ENCODE results near the gene FKBP14. TPM values are rescaled to one million over a fixed set of nuclear protein-coding genes. Genes with fewer than 3 reads are reported as not detected.
"Not testable (repeated sequence)": the region's sequence is repeated elsewhere in the genome, so short reads cannot be mapped to it uniquely, and the experiment has no call there.

FKBP14 gene
- total and polyA plus RNA-seq, 3 donors from 2014 or later = 7.3 to 8.8 (median 7.8) TPM

DNA sequence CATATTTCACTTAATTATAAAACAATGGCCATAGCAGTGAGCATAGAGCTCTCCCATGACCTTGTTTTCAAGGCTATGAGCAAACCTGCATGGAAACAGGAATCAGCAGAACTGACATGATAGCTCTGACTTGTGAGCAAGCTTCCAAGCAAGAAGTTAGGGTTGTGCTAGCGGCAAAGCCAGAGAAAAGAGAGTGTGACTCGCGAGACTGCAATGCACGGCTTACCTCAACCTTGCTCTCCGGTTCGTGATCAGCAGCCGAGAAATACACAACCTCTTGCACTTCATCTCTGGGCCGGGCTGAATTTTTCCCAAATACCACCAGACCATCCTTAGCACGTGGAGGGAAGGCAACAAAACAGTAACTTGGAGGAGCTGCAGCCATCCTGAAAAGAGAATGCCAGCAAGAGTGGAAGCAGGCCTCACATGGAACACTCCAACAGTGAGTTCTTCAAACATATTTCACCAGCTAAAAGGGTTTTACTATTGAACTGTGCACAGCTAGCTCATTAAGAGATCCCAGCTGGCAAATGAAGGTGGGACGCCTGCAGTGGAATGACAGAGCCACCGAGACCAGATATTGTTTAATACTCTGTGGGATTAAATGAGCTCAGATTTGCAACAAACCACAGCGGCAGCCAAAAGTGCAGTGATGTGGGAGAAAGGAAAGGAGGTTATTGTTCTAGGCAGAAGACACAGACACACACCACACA, 57.7 kb downstream of the FKBP14 start:
- 81 to 85% methylated on average over 12 of the region's 12 CpGs for WGBS, 2 donors
- Histone ChIP-seq H3K27ac (no peak overlapping the region), H3K4me3 (no peak overlapping the region), H3K4me1 (peaks cover 14% of the 10 kb centered on the region), H3K27me3 (no peaks in the 10 kb centered on the region), H3K36me3 (ENCODE audit: low read depth, missing control alignments) (no peaks in the 10 kb centered on the region), H3K9me3 (no peaks in the 10 kb centered on the region)
- intact Hi-C loops (cut with DNase I; ENCODE audit: low total_unique reads) = no loop called here
- DNase-seq = no peak
- TF ChIP-seq POLR2A (IDR thresholded peaks at IDR 0.05) = no peak
- TF ChIP-seq, protein P1, sequence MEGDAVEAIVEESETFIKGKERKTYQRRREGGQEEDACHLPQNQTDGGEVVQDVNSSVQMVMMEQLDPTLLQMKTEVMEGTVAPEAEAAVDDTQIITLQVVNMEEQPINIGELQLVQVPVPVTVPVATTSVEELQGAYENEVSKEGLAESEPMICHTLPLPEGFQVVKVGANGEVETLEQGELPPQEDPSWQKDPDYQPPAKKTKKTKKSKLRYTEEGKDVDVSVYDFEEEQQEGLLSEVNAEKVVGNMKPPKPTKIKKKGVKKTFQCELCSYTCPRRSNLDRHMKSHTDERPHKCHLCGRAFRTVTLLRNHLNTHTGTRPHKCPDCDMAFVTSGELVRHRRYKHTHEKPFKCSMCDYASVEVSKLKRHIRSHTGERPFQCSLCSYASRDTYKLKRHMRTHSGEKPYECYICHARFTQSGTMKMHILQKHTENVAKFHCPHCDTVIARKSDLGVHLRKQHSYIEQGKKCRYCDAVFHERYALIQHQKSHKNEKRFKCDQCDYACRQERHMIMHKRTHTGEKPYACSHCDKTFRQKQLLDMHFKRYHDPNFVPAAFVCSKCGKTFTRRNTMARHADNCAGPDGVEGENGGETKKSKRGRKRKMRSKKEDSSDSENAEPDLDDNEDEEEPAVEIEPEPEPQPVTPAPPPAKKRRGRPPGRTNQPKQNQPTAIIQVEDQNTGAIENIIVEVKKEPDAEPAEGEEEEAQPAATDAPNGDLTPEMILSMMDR (IDR thresholded peaks at IDR 0.05) = no peak

DNA sequence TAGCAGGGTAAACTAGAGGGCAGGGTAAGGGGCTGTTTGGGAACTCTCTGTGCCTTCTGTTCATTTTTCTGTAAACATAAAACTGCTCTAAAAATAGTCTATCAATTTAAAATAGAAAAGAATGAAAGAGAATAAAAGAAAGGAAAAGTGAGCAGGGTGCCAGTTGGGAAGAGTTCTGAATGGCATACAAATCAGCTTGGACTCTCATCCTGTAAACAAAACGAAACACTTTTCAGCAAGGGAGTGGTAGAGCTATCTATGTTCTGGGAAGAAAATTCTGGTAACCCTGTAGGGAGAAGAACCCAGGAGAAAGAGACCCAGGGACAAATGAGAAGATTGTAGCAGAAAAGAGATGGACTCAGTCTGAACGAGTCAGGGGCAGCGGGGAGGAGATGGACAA, 61.5 kb downstream of the FKBP14 start:
- Histone ChIP-seq H3K27me3 (no peaks in the 10 kb centered on the region), H3K4me1 (peaks cover 4% of the 10 kb centered on the region), H3K4me3 (no peak overlapping the region), H3K36me3 (ENCODE audit: low read depth, missing control alignments) (no peaks in the 10 kb centered on the region), H3K9me3 (no peaks in the 10 kb centered on the region), H3K27ac (no peak overlapping the region)
- WGBS, 2 donors = 56 to 58% methylated on average over 3 of the region's 3 CpGs
- intact Hi-C loops (cut with DNase I; ENCODE audit: low total_unique reads) = no loop called here
- TF ChIP-seq, protein P1 (IDR thresholded peaks at IDR 0.05) = no peak
- TF ChIP-seq POLR2A (IDR thresholded peaks at IDR 0.05) = no peak
- no peak for DNase-seq

DNA sequence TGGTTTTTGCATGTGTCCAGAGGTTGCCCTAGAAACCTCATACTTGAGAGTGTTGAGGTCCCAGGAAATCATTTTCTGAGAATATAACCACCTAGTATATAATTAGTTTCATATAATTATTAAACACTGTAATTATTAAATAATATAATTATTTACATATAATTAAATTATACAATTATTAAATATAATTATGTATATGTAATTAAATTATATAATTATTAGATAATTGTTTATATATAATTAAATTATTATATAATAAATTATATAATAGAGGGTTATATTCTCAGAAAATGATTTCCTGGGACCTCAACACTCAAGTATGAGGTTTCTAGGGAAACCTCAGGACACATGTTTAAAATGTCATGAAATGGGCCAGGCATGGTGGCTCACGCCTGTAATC, 64.5 kb downstream of the FKBP14 start:
- no peak overlapping the region for H3K27ac ChIP-seq
- 89 to 95% methylated on average over 1 of the region's 1 CpG for WGBS, 2 donors
- H3K27me3 ChIP-seq = no peaks in the 10 kb centered on the region
- no peak overlapping the region for H3K4me3 ChIP-seq
- H3K36me3 ChIP-seq (ENCODE audit: low read depth, missing control alignments) = no peaks in the 10 kb centered on the region
- H3K9me3 ChIP-seq = no peaks in the 10 kb centered on the region
- no peak for TF ChIP-seq POLR2A (IDR thresholded peaks at IDR 0.05)
- TF ChIP-seq, protein P1 (IDR thresholded peaks at IDR 0.05) = no peak
- peaks cover 4% of the 10 kb centered on the region for H3K4me1 ChIP-seq
- no peak for DNase-seq
- intact Hi-C loops (cut with DNase I; ENCODE audit: low total_unique reads) = no loop called here

DNA sequence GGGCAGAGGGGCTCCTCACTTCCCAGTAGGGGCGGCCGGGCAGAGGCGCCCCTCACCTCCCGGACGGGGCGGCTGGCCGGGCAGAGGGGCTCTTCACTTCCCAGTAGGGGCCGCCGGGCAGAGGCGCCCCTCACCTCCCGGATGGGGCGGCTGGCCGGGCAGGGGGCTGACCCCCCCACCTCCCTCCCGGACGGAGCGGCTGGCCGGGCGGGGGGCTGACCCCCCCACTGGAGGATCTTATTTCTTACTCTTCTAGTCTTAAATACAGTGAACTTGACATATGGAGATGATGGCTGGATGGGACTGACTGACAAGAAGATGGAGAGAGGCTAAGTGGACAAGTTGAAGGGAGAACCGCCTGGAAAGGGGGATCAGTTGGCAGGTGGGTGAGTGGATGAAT, 64.9 kb downstream of the FKBP14 start:
- H3K27ac ChIP-seq; DNase-seq; intact Hi-C loops (cut with DNase I; ENCODE audit: low total_unique reads); H3K36me3 ChIP-seq (ENCODE audit: low read depth, missing control alignments); H3K4me1 ChIP-seq; H3K9me3 ChIP-seq; H3K27me3 ChIP-seq; H3K4me3 ChIP-seq: not testable (repeated sequence)
- 87 to 88% methylated on average over 1 to 12 of the region's 19 CpGs for WGBS, 2 donors

Other genes starting within 250 kb of the FKBP14 start
- gene WIPF3, start 220.2 kb downstream of the FKBP14 start, total RNA-seq = 100 to 1,000 TPM in 1 of 2 donors, 10 to 100 TPM in 1; 80.7 to 110 TPM
- 42.7 TPM for gene WIPF3, start 220.2 kb downstream of the FKBP14 start, polyA plus RNA-seq (ENCODE audit: insufficient read depth, low read depth, low replicate concordance)
- 100 to 1,000 TPM in 1 of 2 donors, 10 to 100 TPM in 1; 78.0 to 107 TPM for gene SCRN1, start 36.9 kb downstream of the FKBP14 start, total RNA-seq
- gene SCRN1, start 36.9 kb downstream of the FKBP14 start, polyA plus RNA-seq (ENCODE audit: insufficient read depth, low read depth, low replicate concordance) = 56.8 TPM
- gene PLEKHA8, start 1.7 kb upstream of the FKBP14 start, total RNA-seq = 10 to 100 TPM; 11.0 to 14.5 TPM
- gene PLEKHA8, start 1.7 kb upstream of the FKBP14 start, polyA plus RNA-seq (ENCODE audit: insufficient read depth, low read depth, low replicate concordance) = 7.1 TPM
- 10 to 100 TPM; 17.3 to 25.6 TPM for gene MTURN, start 108.3 kb upstream of the FKBP14 start, total RNA-seq
- 19.3 TPM for gene MTURN, start 108.3 kb upstream of the FKBP14 start, polyA plus RNA-seq (ENCODE audit: insufficient read depth, low read depth, low replicate concordance)